Esophagus muscularis mucosa (tissue), 4 donors: ENCODE results near the gene CLDN6. TPM values are rescaled to one million over a fixed set of nuclear protein-coding genes. Genes with fewer than 3 reads are reported as not detected.

Experiments
- DNase-seq: peaks from one replicate; pipeline ENCODE4 v3.0.0-alpha.2; 2017; ENCODE audit errors: extremely low spot score
- H3K27ac ChIP-seq, 4 donors: fragments of 200-600 bp; sonication (generic); replicated peaks in 1 of 4; 1 replicate in 3 of 4; 2 replicates in 1 of 4; pipeline ENCODE4 v1.5.1; 2016 to 2019; ENCODE audit warnings: mild to moderate bottlenecking in 1 of 4
- H3K27me3 ChIP-seq, 4 donors: fragments of 200-600 bp; sonication (generic); one replicate each; pipeline versions ENCODE4 v1.5.1 to v1.6.0; 2016 to 2019
- H3K36me3 ChIP-seq, 4 donors: fragments of 200-600 bp; sonication (generic); one replicate each; pipeline ENCODE4 v1.5.1; 2016 to 2019
- H3K4me1 ChIP-seq, 4 donors: fragments of 200-600 bp; sonication (generic); one replicate each; pipeline ENCODE4 v1.5.1; 2016 to 2019
- H3K4me3 ChIP-seq, 4 donors: fragments of 200-600 bp; sonication (generic); 1 replicate in 2 of 4; 2 replicates in 2 of 4; pipeline ENCODE4 v1.5.1; 2016 to 2019; ENCODE audit warnings: mild to moderate bottlenecking in 4 of 4, moderate library complexity in 1 of 4
- H3K9me3 ChIP-seq, 4 donors: fragments of 200-600 bp; sonication (generic); 1 replicate in 3 of 4; 2 replicates in 1 of 4; pipeline ENCODE4 v1.5.1; 2016 to 2019
- CTCF ChIP-seq, 3 experiments: fragments of 200-600 bp in 2 of 3; fragments of 450-650 bp in 1 of 3; sonication (generic) in 2 of 3; IDR thresholded peaks; one replicate each; pipeline ENCODE4 v1.5.1; 2017 to 2019; ENCODE audit warnings: antibody characterized with exemption in 3 of 3, mild to moderate bottlenecking in 2 of 3, moderate library complexity in 1 of 3
- EP300 ChIP-seq: sonication (generic); formaldehyde crosslinking; IDR thresholded peaks from one replicate; pipeline ENCODE4 v1.6.1; 2017; ENCODE audit warnings: antibody characterized with exemption
- POLR2A ChIP-seq: fragments of 450-650 bp; IDR thresholded peaks from one replicate; pipeline ENCODE4 v1.6.1; 2017; ENCODE audit warnings: antibody characterized with exemption, moderate library complexity, mild to moderate bottlenecking, low read depth
- POLR2AphosphoS5 ChIP-seq, 2 donors: sonication (generic); formaldehyde crosslinking; IDR thresholded peaks; one replicate each; pipeline ENCODE4 v1.6.1; 2017; ENCODE audit warnings: antibody characterized with exemption in 2 of 2
- WGBS: methylation state at CpG from one replicate; pipeline ENCODE4 v1.1.5; 2018; 5-methylcytosine and 5-hydroxymethylcytosine counted together
- intact Hi-C: fragments of 100-400 bp; cut with DNase I; formaldehyde crosslinking; loops from one replicate; pipeline ENCODE4 v1.15.1; 2023
- total RNA-seq, 4 donors: library from RNA; depleted of rRNA; stranded (reverse); fragments of >200 nt; gene quantifications; one replicate each; pipeline versions ENCODE4 v1.1.0 to v1.2.1, GENCODE V29; 2016

Gene CLDN6
- total RNA-seq, 4 donors from 2014 or later, result not detected

- DNase-seq, result peak; percentile 94
- no peaks in the 10 kb centered on the region for H3K9me3 ChIP-seq
- whole genome bisulfite sequencing, result 29% methylated on average over 18 of the region's 91 CpGs
- peaks cover 0 to 41% (median 4%) of the 10 kb centered on the region in 4 donors for H3K27me3 ChIP-seq
- intact Hi-C loops, result no loop called here
- peak; percentile 94 for TF ChIP-seq POLR2A
- no peak for TF ChIP-seq EP300
- peak in 1 of 3 experiments; percentile 42 for TF ChIP-seq CTCF (IDR thresholded peaks at IDR 0.05)
- peak; percentile 96 to 99 for TF ChIP-seq POLR2AphosphoS5 (IDR thresholded peaks at IDR 0.05)
- peak within 1 kb of the TSS; percentile 80 to 89 (median 86) for H3K27ac ChIP-seq
- H3K36me3 ChIP-seq, result no peaks in the 10 kb centered on the region
- peaks cover 23 to 39% (median 29%) of the 10 kb centered on the region in 4 donors for H3K4me1 ChIP-seq
- H3K4me3 ChIP-seq, result peak within 1 kb of the TSS; percentile 66 to 84 (median 72)
Observed at GRCh38 chr16:2980227-2981176, 37.5 kb downstream of the CLDN6 start, which contains the start of gene PKMYT1. PKMYT1 (minus strand) TSS chr16:2980446; CDS start chr16:2979657, 789 bp downstream.

GRCh38 chr16:2979669-2980226 is 38.2 kb downstream of the CLDN6 start:
- Histone ChIP-seq H3K9me3 (no peaks in the 10 kb centered on the region), H3K4me1 (peaks cover 19 to 34% (median 29%) of the 10 kb centered on the region in 4 donors), H3K27ac (no peak overlapping the region), H3K27me3 (peaks cover 0 to 43% (median 4%) of the 10 kb centered on the region in 4 donors), H3K4me3 (peak overlapping the region; percentile 66 to 84 (median 72)), H3K36me3 (no peaks in the 10 kb centered on the region)
- 1% methylated on average over 24 of the region's 43 CpGs for WGBS
- no peak for DNase-seq
- TF ChIP-seq CTCF (IDR thresholded peaks at IDR 0.05), result no peak
- no peak for TF ChIP-seq EP300
- TF ChIP-seq POLR2AphosphoS5 (IDR thresholded peaks at IDR 0.05), result no peak
- no peak for TF ChIP-seq POLR2A
- intact Hi-C loops, result no loop called here

GRCh38 chr16:2977440-2977839 is 40.5 kb downstream of the CLDN6 start:
- TF ChIP-seq EP300 (no peak), CTCF (IDR thresholded peaks at IDR 0.05) (no peak), POLR2A (no peak)
- WGBS, result 88% methylated on average over 6 of the region's 6 CpGs
- Histone ChIP-seq H3K36me3 (no peaks in the 10 kb centered on the region), H3K27ac (no peak overlapping the region), H3K4me1 (peaks cover 14 to 22% (median 18%) of the 10 kb centered on the region in 4 donors), H3K27me3 (peaks cover 0 to 54% (median 4%) of the 10 kb centered on the region in 4 donors), H3K9me3 (no peaks in the 10 kb centered on the region), H3K4me3 (no peak overlapping the region)
- intact Hi-C loops, result no loop called here
- DNase-seq, result no peak

GRCh38 chr16:2976673-2977072 is 41.3 kb downstream of the CLDN6 start:
- Histone ChIP-seq H3K27me3 (peaks cover 0 to 54% (median 4%) of the 10 kb centered on the region in 4 donors), H3K36me3 (no peaks in the 10 kb centered on the region), H3K27ac (no peak overlapping the region), H3K4me1 (peaks cover 14 to 21% (median 18%) of the 10 kb centered on the region in 4 donors), H3K9me3 (no peaks in the 10 kb centered on the region), H3K4me3 (no peak overlapping the region)
- intact Hi-C loops, result no loop called here
- whole genome bisulfite sequencing, result 94% methylated on average over 9 of the region's 15 CpGs
- TF ChIP-seq POLR2AphosphoS5 (IDR thresholded peaks at IDR 0.05), result no peak
- TF ChIP-seq CTCF (IDR thresholded peaks at IDR 0.05), result no peak
- TF ChIP-seq POLR2A, result no peak
- no peak for TF ChIP-seq EP300
- no peak for DNase-seq
